NCI-H2107 treated with DMSO at 0.1 percent for 48 hours (cell line): ENCODE data around the gene STK36.

ENCODE experiments used
- DNase-seq: peaks from one replicate; lab custom pipeline; 2025; ENCODE audit not compliant: unreplicated experiment; lab: John Stamatoyannopoulos, UW

The STK36 gene

DNA sequence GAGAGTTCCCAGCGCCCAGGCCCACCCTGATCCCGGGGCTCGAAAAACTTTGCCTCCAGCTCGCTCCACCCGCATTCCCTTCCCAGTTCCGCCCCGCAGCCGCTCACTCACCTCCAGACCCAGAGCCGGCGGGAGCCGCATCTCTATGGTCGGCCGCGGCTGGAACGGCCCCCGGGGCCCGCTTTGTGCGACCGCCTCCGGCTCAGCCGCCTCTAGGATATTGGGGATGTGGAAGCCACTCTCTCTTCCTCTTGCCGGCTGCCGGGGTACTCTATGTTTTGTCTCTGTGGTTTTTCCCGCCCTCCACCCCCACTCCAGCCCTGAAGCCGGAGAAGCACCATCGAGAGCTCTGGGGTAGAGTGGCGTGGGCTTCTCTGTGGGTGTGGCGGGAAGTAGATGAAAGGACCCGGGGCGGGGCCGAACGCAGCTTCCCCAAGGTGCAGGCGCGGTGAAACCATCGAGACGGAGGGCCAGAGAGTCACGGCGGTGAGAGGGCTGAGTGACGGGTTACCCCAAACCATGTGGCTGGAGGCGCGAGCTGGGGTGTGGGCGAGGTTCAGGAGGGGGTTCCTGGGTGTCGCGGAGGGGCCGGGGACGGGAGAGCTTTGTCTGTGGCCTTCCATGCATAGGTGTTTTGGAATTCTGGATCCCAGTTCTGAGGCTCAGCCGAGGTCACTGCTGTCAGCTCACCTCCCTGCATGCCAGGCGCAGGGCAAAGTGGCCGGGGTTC lies 12.5 kb upstream of the STK36 start, which contains the start of the genes BCS1L and ZNF142:
BCS1L (plus strand) TSS at position 426 of the 730 bp plus-strand sequence. CDS start 1,305 bp downstream, outside the sequence.
ZNF142 (minus strand) TSS at position 366 of the 730 bp plus-strand sequence. CDS start 3,194 bp downstream, outside the sequence.
- DNase-seq = peak; percentile 82

- no peak for DNase-seq
Observed at GRCh38 chr2:218659988-218660358, 11.9 kb upstream of the STK36 start.

DNA sequence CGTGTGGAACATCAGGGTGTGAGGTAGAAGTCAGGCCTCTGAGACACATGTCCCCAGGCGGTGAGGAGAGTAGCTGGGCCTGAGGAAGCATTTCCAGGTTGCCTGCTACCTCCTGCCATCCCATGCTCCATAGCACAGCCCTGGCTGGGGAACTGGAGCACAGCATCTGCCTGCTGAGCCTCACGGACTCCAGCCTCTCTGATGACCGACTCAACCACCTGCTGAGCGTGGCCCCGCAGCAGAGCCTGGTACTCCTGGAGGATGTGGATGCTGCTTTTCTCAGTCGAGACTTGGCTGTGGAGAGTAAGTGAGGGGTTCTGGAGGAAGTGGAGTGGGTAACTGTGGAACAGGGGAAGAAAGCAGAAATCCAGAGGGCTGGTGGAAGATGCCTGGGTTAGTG lies 9.5 kb upstream of the STK36 start:
- DNase-seq = no peak

DNA sequence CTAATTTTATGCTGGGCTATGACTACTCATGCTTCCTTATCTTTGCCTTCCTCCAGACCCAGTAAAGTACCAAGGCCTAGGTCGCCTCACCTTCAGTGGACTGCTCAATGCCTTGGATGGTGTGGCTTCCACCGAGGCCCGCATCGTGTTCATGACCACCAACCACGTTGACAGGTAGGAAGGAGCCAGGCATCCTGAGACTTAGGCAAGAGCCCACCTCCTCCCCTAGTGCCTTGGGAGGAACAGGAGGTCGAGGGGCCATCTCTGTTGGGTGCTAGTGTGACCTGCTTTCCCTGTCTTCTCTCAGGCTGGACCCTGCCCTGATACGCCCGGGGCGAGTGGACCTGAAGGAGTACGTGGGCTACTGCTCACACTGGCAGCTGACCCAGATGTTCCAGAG lies 9.1 kb upstream of the STK36 start:
- DNase-seq = no peak

GRCh38 chr2:218663901-218664300 lies 8.0 kb upstream of the STK36 start:
- DNase-seq = no peak

DNA sequence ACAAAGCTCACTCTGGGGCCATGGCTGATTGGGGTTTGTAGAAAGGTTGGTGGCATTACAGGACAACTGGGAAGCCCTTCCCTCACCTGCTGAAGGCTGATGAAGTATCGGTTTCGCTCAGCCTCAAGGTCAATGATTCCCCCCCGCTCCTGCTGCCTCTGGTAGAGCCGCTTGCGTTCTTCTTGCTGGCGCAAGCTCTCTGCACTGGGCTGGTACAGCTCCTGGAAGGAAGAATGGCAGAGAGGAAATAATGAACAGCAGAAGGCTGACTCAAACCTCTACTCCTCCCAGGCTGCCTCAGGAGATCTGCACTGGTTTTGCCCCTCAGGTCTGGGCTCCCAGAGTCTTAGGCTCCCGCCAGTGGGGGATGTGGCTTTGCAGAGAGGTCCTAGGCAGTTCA lies 7.2 kb upstream of the STK36 start:
- DNase-seq = no peak

- DNase-seq = no peak
Observed at GRCh38 chr2:218671097-218671653, 711 bp upstream of the STK36 start.

GRCh38 chr2:218679119-218679518 lies 7.2 kb downstream of the STK36 start:
- DNase-seq = no peak

GRCh38 chr2:218680061-218680460 lies 8.2 kb downstream of the STK36 start:
- no peak for DNase-seq

DNA sequence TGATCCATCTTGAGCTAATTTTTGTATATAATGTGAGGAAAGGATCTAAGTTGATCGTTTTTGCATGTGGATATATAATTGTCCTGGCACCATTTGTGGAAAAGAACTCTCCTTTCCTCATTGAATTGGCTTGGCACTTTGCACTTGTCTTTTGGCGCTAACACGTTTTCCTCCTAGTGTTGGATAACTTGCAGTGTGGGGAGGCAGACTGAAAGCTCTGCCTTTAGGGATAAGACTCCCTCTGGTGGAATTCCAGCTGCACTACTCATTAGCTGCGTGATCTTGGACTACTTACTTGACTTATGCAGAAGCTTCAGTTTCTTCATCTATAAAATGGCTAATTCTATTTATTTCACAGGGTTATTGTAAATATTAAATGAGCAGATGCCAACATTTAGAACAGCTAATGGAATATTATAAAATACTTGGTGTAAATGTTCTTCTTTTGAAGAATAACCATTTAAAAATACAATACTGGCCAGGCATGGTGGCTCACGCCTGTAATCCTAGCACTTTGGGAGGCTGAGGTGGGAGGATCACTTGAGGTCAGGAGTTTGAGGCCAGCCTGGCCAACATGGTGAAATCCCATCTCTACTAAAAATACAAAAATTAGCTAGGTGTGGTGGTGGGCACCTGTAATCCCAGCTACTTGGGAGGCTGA lies 15.6 kb downstream of the STK36 start:
- peak; percentile 38 for DNase-seq

GRCh38 chr2:218691234-218691633 lies 19.3 kb downstream of the STK36 start:
- DNase-seq = no peak

DNA sequence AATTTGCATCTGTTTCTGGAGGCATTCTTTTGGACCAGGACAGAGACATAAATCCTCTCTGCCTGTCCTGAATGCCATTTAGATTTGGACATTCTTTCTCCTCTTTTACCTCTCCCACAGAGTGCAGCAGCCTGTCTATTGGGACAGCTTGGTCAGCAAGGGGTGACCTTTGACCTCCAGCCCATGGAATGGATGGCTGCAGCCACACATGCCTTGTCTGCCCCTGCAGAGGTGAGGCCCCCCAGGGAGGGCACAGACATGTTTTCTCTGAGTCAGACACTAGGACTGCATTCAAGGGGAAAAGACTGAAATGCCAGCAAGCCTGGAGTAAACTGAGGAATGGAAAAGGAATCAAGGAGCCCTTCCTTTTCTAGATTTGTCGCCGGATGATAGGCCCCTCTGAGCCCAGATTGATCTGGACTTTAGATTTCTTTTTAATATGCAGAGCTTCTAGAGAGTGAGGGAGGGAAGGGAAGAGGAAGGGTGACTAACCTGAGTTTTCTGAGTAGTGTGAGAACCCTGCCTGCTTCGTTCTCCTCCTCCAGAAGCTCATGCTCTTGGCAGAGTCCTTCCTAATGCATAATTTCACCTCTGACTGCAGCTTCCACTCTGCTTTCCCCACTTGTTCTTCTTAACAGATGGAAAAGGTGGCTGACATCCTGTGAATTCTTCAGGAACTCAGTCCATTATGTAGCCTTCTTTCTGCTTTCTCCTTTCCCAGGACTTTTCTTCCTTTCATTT lies 22.7 kb downstream of the STK36 start:
- no peak for DNase-seq

GRCh38 chr2:218698885-218699284 lies 27.0 kb downstream of the STK36 start:
- no peak for DNase-seq

DNA sequence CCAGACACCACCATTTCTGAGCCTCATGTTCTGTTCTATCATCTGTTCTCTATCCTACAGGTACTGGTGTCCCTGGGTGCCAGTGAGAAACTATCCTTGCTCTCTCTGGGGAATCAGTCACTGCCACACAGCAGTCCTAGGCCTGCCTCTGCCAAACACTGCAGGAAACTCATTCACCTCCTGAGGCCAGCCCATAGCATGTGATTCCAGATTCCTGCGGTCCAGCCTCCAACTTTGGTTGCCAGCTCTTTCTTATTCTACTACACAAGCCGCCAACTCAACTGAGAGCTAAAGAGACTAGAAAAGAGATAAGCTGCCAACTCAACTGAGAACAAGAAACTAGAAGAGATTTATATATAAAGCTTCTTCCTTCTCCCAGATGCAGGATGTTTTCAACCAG lies 29.9 kb downstream of the STK36 start:
- DNase-seq = no peak

DNA sequence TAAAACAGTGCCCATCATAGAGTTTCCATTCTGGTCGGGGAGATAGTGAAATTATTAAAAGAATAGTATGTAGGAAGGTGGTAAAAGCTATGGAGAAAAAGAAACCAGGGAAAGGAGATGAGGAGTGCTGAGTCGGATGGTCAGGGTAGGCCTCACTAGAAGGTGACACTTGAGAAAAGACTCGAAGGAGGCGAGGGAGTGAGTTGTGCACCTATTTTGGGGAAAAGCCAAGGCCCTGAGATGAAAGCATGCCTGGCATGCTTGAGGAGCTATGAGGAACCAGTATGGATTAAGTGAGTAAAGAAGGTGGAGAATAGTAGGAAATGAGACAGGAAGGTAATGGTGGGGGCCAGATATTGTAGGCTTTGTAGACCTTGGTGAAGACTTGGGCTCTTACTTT lies 31.5 kb downstream of the STK36 start:
- no peak for DNase-seq

- no peak for DNase-seq
Observed at GRCh38 chr2:218708086-218708485, 36.2 kb downstream of the STK36 start.

- DNase-seq = no peak
Observed at GRCh38 chr2:218709908-218710307, 38.0 kb downstream of the STK36 start.

DNA sequence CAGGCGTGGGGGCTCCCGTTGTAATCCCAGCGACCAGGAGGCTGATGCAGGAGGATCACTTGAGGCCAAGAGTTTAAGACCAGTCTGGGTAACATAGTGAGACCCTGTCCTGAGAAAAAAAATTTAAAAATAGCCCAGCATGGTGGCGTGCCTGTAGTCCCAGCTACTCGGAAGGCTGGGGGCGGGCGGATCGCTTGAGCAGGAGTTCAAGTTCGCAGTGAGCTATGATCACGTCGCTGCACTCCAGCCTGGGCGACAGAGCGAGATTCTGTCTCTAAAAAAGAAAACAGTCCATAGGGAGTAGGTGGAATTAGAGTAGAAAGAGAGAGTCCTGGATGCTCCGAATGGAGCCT lies 38.4 kb downstream of the STK36 start:
- no peak for DNase-seq

- DNase-seq = peak; percentile 77
Observed at GRCh38 chr2:218710687-218711549, 39.0 kb downstream of the STK36 start, which contains the start of gene TTLL4. Gene TTLL4 (plus strand): TSS chr2:218710835. CDS start chr2:218737677, 26,842 bp downstream.

DNA sequence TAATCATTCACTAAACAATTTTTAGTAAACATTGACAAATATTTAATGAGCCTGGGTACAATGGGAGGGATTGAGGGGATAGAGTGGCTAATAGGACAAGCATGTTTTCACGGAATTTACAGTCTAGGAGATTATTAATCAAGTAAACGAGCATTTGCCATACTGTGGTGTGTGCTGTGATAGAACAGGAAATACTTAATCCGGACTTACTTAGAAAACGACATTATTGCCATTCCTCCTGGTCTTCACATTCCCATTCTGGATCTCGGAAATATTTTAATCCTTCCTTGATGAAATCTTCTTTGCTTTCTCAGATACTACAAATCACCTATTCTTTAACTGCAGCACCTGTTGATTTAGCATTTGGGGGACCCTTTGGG lies 39.7 kb downstream of the STK36 start:
- DNase-seq = no peak

DNA sequence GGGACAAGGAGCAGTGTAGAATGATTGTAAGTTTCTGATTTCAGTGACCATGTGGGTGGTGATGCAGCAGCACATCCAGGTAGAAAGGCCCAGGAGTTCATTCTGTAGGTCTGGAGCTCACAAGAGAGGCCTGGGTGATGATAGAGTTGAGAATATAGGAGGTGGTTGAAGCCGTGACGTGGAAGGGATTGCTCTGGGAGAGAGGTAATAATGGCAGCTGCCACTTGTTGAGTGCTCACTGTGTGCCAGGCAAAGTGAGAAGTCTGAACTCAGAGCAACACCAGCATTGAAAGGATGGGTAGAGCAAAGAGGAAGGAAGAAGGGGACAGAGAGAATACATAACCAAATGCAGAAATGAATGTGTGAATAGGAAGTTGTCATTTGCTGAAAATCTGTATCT lies 42.0 kb downstream of the STK36 start:
- no peak for DNase-seq
